ENCODE data around the gene STK35. TPM values are rescaled to one million over a fixed set of nuclear protein-coding genes. Genes with fewer than 3 reads are reported as not detected.

The STK35 gene
- total and polyA plus RNA-seq, 2 of the 8 experiments (the other 6 are each of a cell fraction or from before 2014, with no cell fraction given) = 24.9 to 45.0 TPM

DNA sequence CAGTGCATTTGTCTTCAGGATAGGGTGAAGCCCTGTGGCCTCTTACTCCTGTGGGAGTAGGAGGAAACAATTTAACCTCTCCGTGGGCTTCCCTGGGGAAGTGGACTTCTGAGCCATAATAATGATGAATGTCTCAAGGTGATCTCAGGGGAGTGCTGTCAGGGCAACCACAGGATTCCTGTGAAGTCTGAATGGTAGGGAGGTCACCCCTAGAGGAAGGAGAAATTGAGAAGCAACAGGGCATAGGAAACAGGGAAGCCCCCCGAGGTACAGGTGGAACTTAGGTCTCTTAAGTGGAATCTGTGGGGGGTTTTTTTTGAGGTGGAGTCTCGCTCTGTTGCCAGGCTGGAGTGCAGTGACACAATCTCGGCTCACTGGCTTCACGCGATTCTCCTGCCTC is 26.9 kb downstream of the STK35 start:
- Histone ChIP-seq H3K4me3 (ENCODE audit: extremely low read depth in 1 of 4, insufficient read depth in 2 of 4, low read depth in 3 of 4, low read length in 4 of 4) (no peak overlapping the region), H2AFZ (ENCODE audit: low read length) (no peak overlapping the region), H3K23me2 (ENCODE audit: low read depth, low read length) (no peaks in the 10 kb centered on the region), H2AK5ac (ENCODE audit: low read depth, low read length) (no peak overlapping the region), H3K23ac (ENCODE audit: insufficient read length) (no peak overlapping the region), H3K14ac (ENCODE audit: insufficient read length) (no peak overlapping the region), H4K20me1 (replicated peaks in 1 of 2; ENCODE audit: control insufficient read depth in 1 of 2, insufficient read depth in 2 of 2, low read length in 2 of 2) (peaks cover 18 to 46% of the 10 kb centered on the region in 2 experiments), H3K27ac (ENCODE audit: low read depth, low read length) (no peak overlapping the region), H3K4ac (replicated peaks; ENCODE audit: insufficient read length, low read depth, low read length) (no peak overlapping the region), H3K9ac (replicated peaks in 1 of 4; ENCODE audit: extremely low read depth in 1 of 4, low read depth in 3 of 4, low read length in 3 of 4) (no peak overlapping the region), H3K4me2 (ENCODE audit: insufficient read depth in 1 of 2, low read depth in 2 of 2, low read length in 2 of 2) (no peak overlapping the region), H3K18ac (ENCODE audit: extremely low read depth, low read length) (no peak overlapping the region), H4K5ac (ENCODE audit: insufficient read length, low read depth, low read length) (no peak overlapping the region), H4K8ac (ENCODE audit: extremely low read depth, insufficient read depth, low read length) (no peak overlapping the region), H2BK120ac (replicated peaks; ENCODE audit: low read depth, low read length) (no peak overlapping the region), H3K79me2 (ENCODE audit: control insufficient read depth in 1 of 2, insufficient read depth in 2 of 2, low read length in 2 of 2) (peaks cover 0 to 93% of the 10 kb centered on the region in 2 experiments; a peak in 2 of 4 replicates), H3K56ac (replicated peaks; ENCODE audit: insufficient read length, low read depth, low read length) (no peak overlapping the region), H3K9me3 (ENCODE audit: insufficient read depth in 2 of 2, low read depth in 1 of 2, low read length in 1 of 2) (no peaks in the 10 kb centered on the region), H4K91ac (replicated peaks; ENCODE audit: insufficient read length, low read length) (no peak overlapping the region), H3K4me1 (replicated peaks in 1 of 4; ENCODE audit: control insufficient read depth in 3 of 4, insufficient read depth in 4 of 4, low read length in 3 of 4) (peaks cover 8 to 19% (median 10%) of the 10 kb centered on the region in 4 experiments), H2BK15ac (ENCODE audit: low read length) (no peak overlapping the region), H2BK20ac (ENCODE audit: low read length) (no peak overlapping the region), H3K27me3 (replicated peaks in 1 of 4; ENCODE audit: control insufficient read depth in 3 of 4, extremely low read depth in 1 of 4, insufficient read depth in 3 of 4, low read length in 3 of 4) (no peaks in the 10 kb centered on the region), H3K36me3 (ENCODE audit: control insufficient read depth in 2 of 4, insufficient read depth in 4 of 4, low read length in 3 of 4) (0 out of 8 replicates have a peak, but pooled peaks cover 0 to 2% (median 0%) of the 10 kb centered on the region in 4 experiments), H3K79me1 (ENCODE audit: low read depth, low read length) (peaks cover 21% of the 10 kb centered on the region), H2BK12ac (ENCODE audit: low read depth, low read length) (no peak overlapping the region), H2BK5ac (ENCODE audit: low read depth, low read length) (no peak overlapping the region)
- TF ChIP-seq SP1 (IDR thresholded peaks at IDR 0.05; ENCODE audit: low read depth, low read length) (no peak), BACH1 (IDR thresholded peaks at IDR 0.05; ENCODE audit: low read length) (no peak), RBBP5 (IDR thresholded peaks at IDR 0.05; ENCODE audit: borderline replicate concordance, low read depth, low read length) (no peak), CHD1 (IDR thresholded peaks at IDR 0.05; ENCODE audit: low read depth, low read length) (no peak), GABPA (IDR thresholded peaks at IDR 0.05; ENCODE audit: borderline replicate concordance, insufficient read depth, low read length) (no peak), TAF7 (optimal IDR thresholded peaks at IDR 0.05; ENCODE audit: borderline replicate concordance, low read depth, low read length) (no peak), BCL11A (IDR thresholded peaks at IDR 0.05; ENCODE audit: low read depth in 2 of 2, low read length in 2 of 2) (no peak), KDM1A (IDR thresholded peaks at IDR 0.05; ENCODE audit: borderline replicate concordance, low read length) (no peak), SRF (IDR thresholded peaks at IDR 0.05; ENCODE audit: low read depth, low read length) (no peak), CEBPB (IDR thresholded peaks at IDR 0.05; ENCODE audit: low read depth, low read length) (no peak), SIN3A (conservative IDR thresholded peaks at IDR 0.05 in 1 of 2, IDR thresholded peaks at IDR 0.05 in 1 of 2; ENCODE audit: low read depth in 1 of 2, low read length in 2 of 2) (no peak), HDAC2 (IDR thresholded peaks at IDR 0.05; ENCODE audit: borderline replicate concordance in 1 of 2, low read depth in 2 of 2, low read length in 2 of 2) (no peak), NANOG (IDR thresholded peaks at IDR 0.05; ENCODE audit: insufficient read depth, low read depth, low read length, poor library complexity, severe bottlenecking) (no peak), MAFK (IDR thresholded peaks at IDR 0.05; ENCODE audit: low read depth, low read length) (no peak)
- 92% methylated on average over 6 of the region's 6 CpGs; no CpG with 5 or more reads in 1 of the 2 experiments for WGBS, 2 experiments (ENCODE audit: extremely low coverage in 1 of 2, insufficient coverage in 1 of 2, insufficient read length in 1 of 2, insufficient replicate concordance in 2 of 2, low coverage in 1 of 2, low lambda C conversion rate in 2 of 2, missing lambda C conversion rate in 1 of 2)
- FAIRE-seq (no peak), DNase-seq (ENCODE audit: low read depth in 1 of 2, low spot score in 2 of 2) (no peak)
- ChIA-PET POLR2A (ENCODE audit: partially characterized antibody) (no interaction called here), CTCF (ENCODE audit: partially characterized antibody) (no interaction called here)
